Measurements from ENCODE around the gene MAPT.
A peak's percentile ranks its signal among the peaks of the same experiment; 100 is the strongest.

The MAPT gene

GRCh38 chr17:45969726-45970125 lies 75.4 kb downstream of the MAPT start:
- no peak for DNase-seq

- no peak for DNase-seq
Measured at GRCh38 chr17:45970659-45971058, 76.3 kb downstream of the MAPT start.

GRCh38 chr17:45971698-45972141 lies 77.4 kb downstream of the MAPT start:
- no peak for DNase-seq

GRCh38 chr17:45972531-45972930 lies 78.2 kb downstream of the MAPT start:
- DNase-seq = no peak

GRCh38 chr17:45973099-45973780 lies 78.9 kb downstream of the MAPT start:
- peak in 1 of 58 donors; percentile 25 for DNase-seq

- DNase-seq = no peak
Measured at GRCh38 chr17:45973946-45974859, 79.8 kb downstream of the MAPT start.

- DNase-seq = no peak
Measured at GRCh38 chr17:45974916-45975630, 80.7 kb downstream of the MAPT start.

- DNase-seq = peak in 4 of 58 donors; percentile 14 to 31 (median 24)
Measured at GRCh38 chr17:45975640-45976295, 81.4 kb downstream of the MAPT start.

- no peak for DNase-seq
Measured at GRCh38 chr17:45976391-45976754, 82.0 kb downstream of the MAPT start.

- peak in 4 of 58 donors; percentile 11 to 46 (median 12) for DNase-seq
Measured at GRCh38 chr17:45976755-45977505, 82.6 kb downstream of the MAPT start.

- DNase-seq = no peak
Measured at GRCh38 chr17:45977506-45977824, 83.1 kb downstream of the MAPT start.

GRCh38 chr17:45977976-45978626 lies 83.7 kb downstream of the MAPT start:
- peak in 1 of 58 donors; percentile 28 for DNase-seq

- no peak for DNase-seq
Measured at GRCh38 chr17:45979137-45979536, 84.8 kb downstream of the MAPT start.

GRCh38 chr17:45980855-45981254 lies 86.5 kb downstream of the MAPT start:
- no peak for DNase-seq

GRCh38 chr17:45981306-45981705 lies 87.0 kb downstream of the MAPT start:
- DNase-seq = no peak

GRCh38 chr17:45982791-45983613 lies 88.6 kb downstream of the MAPT start:
- DNase-seq = no peak

- DNase-seq = no peak
Measured at GRCh38 chr17:45983614-45984310, 89.4 kb downstream of the MAPT start.

GRCh38 chr17:45984368-45984767 lies 90.0 kb downstream of the MAPT start:
- DNase-seq = no peak

GRCh38 chr17:45985447-45985846 lies 91.1 kb downstream of the MAPT start:
- DNase-seq = no peak

Data from anterior cingulate cortex (tissue), 58 donors.